ENCODE data around the gene LHFPL3. TPM values are rescaled to one million over a fixed set of nuclear protein-coding genes. Genes with fewer than 3 reads are reported as not detected.

LHFPL3 gene
- total RNA-seq, 1 experiment from 2014 or later: not detected

DNA sequence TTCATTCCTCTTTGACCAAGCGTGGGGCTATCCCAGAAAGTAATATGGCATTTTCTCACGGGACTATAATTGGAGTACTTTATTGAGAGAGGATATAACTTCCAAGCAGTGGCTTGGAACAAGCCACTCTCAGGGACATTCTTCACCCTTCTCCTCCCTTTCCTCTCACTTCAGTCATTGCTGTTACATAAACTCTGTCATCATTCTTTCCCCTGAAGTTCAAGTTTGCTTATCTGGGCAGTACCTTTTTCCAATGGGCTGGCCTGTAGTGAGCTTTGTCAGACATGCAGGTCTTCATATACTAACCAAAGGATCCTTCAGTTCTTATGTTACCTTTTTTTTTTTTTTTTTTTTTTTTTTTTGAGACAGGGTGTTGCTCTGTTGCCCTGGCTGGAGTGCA lies 626.9 kb downstream of the LHFPL3 start:
- Histone ChIP-seq H3K9me3 (ENCODE audit: low read depth, low read length, poor library complexity, severe bottlenecking) (no peaks in the 10 kb centered on the region), H3K36me3 (ENCODE audit: insufficient read depth, low read length, poor library complexity, severe bottlenecking) (no peaks in the 10 kb centered on the region), H3K4me3 (ENCODE audit: low read depth, low read length, poor library complexity, severe bottlenecking) (no peak overlapping the region), H3K27ac (ENCODE audit: low read depth, low read length, poor library complexity, severe bottlenecking) (no peak overlapping the region), H3K4me1 (ENCODE audit: insufficient read depth, low read length, poor library complexity, severe bottlenecking) (no peaks in the 10 kb centered on the region), H3K27me3 (replicated peaks; ENCODE audit: insufficient read depth, low read depth, low read length, poor library complexity) (no peaks in the 10 kb centered on the region)
- TF ChIP-seq EZH2 (IDR thresholded peaks at IDR 0.05; ENCODE audit: borderline replicate concordance, low read depth, low read length, poor library complexity, severe bottlenecking): no peak
- no peak for TF ChIP-seq CTCF (conservative IDR thresholded peaks at IDR 0.05; ENCODE audit: low read depth, low read length)
- POLR2A ChIA-PET (ENCODE audit: low non-redundant PET): no interaction called here
- no peak for DNase-seq (ENCODE audit: low spot score)
- BruUV-seq (replicated peaks): no TSS peak
- CTCF ChIA-PET: no interaction called here
- intact Hi-C loops (cut with micrococcal nuclease; ENCODE audit: unreplicated experiment): no loop called here

Other genes with a start within 250 kb of the LHFPL3 start
- 29.2 and 36.7 TPM in 2 replicates for gene ORC5, start 120.6 kb upstream of the LHFPL3 start, total RNA-seq (2021)

Data from A673 (cell line).